Lung (tissue), 12 donors: ENCODE measurements around the gene MBL2. TPM values are rescaled to one million over a fixed set of nuclear protein-coding genes. Genes with fewer than 3 reads are reported as not detected.

ENCODE experiments used
- ATAC-seq: fragments of 200-7000 bp; cut with Tn5 transposase; one replicate; pipeline ENCODE4 v1.9.1; 2020; ENCODE audit warnings: moderate number of reproducible peaks; ENCODE audit not compliant: insufficient read depth, low FRiP score
- DNase-seq, 3 donors: peaks; one replicate each; pipeline ENCODE4 v3.0.0-alpha.2; 2013 to 2017
- H3K27ac ChIP-seq, 2 donors: one replicate each; pipeline ENCODE4 v1.5.1; 2013; ENCODE audit warnings: mild to moderate bottlenecking in 2 of 2, moderate library complexity in 2 of 2, control low read depth in 1 of 2, inconsistent platforms in 1 of 2, low read depth in 1 of 2, low read length in 1 of 2
- H3K27me3 ChIP-seq, 3 donors: one replicate each; pipeline ENCODE4 v1.5.1; 2013; ENCODE audit warnings: low read length in 2 of 3; ENCODE audit not compliant: control insufficient read depth in 3 of 3, insufficient read depth in 3 of 3
- H3K36me3 ChIP-seq, 4 donors: one replicate each; pipeline ENCODE4 v1.5.1; 2013; ENCODE audit warnings: low read length in 4 of 4, mild to moderate bottlenecking in 1 of 4, moderate library complexity in 1 of 4; ENCODE audit not compliant: control insufficient read depth in 4 of 4, insufficient read depth in 4 of 4
- H3K4me1 ChIP-seq, 5 donors: one replicate each; pipeline ENCODE4 v1.5.1; 2013; ENCODE audit warnings: low read length in 5 of 5, mild to moderate bottlenecking in 2 of 5, moderate library complexity in 1 of 5; ENCODE audit not compliant: control insufficient read depth in 5 of 5, insufficient read depth in 5 of 5
- H3K4me3 ChIP-seq: one replicate; pipeline ENCODE4 v1.5.1; 2013; ENCODE audit warnings: mild to moderate bottlenecking, control low read depth, moderate library complexity
- H3K9ac ChIP-seq, 2 donors: one replicate each; pipeline ENCODE4 v1.5.1; 2013; ENCODE audit warnings: low read length in 2 of 2, control low read depth in 1 of 2; ENCODE audit not compliant: insufficient read depth in 1 of 2
- H3K9me3 ChIP-seq, 4 donors: one replicate each; pipeline ENCODE4 v1.5.1; 2013; ENCODE audit warnings: low read length in 3 of 4, mild to moderate bottlenecking in 1 of 4, moderate library complexity in 1 of 4; ENCODE audit not compliant: control insufficient read depth in 4 of 4, insufficient read depth in 3 of 4
- CTCF ChIP-seq: IDR thresholded peaks from 2 replicates; pipeline ENCODE4 v1.5.1; 2012; ENCODE audit warnings: mild to moderate bottlenecking; ENCODE audit errors: control extremely low read depth, extremely low read depth
- WGBS, 2 donors: extraction: QIAGEN DNeasy Blood & Tissue Kit; methylation state at CpG; one replicate each; pipeline ENCODE4 v1.1.7; 2013; 5-methylcytosine and 5-hydroxymethylcytosine counted together
- polyA plus RNA-seq, 2 donors: library from polyadenylated mRNA; stranded (reverse); fragments of 200-250 nt; gene quantifications; one replicate each; pipeline ENCODE4 v1.2.1, GENCODE V29; 2013
- total RNA-seq, 2 donors: library from RNA; depleted of rRNA in 1 of 2; stranded (reverse); fragments of >200 nt in 1 of 2; gene quantifications; one replicate each; pipeline ENCODE4 v1.2.1, GENCODE V29; 2014 to 2021
- donor health status: control.
- donor health status: control.
- donor health status: Bipolar disorder and iron deficiency.
- donor health status: healthy.
- donor health status: DM: yes; HTN: yes; CAD: no.

The MBL2 gene
- total and polyA plus RNA-seq, 4 donors, result 0.06 TPM; not detected in 3

- DNase-seq (no peak), ATAC-seq (no peak)
- no peak overlapping the region for H3K9ac ChIP-seq
- H3K4me3 ChIP-seq, result no peak overlapping the region
- WGBS, 2 donors, result 66 to 80% methylated on average over 8 of the region's 8 CpGs
- no peak overlapping the region for H3K27ac ChIP-seq
- no peaks in the 10 kb centered on the region for H3K9me3 ChIP-seq
- H3K36me3 ChIP-seq, result no peaks in the 10 kb centered on the region
- no peak for TF ChIP-seq CTCF
- no peaks in the 10 kb centered on the region for H3K4me1 ChIP-seq
- H3K27me3 ChIP-seq, result no peaks in the 10 kb centered on the region
Observed at GRCh38 chr10:52771534-52772445, 794 bp downstream of the MBL2 start.

- TF ChIP-seq CTCF, result no peak
- Histone ChIP-seq H3K36me3 (no peaks in the 10 kb centered on the region), H3K27me3 (no peaks in the 10 kb centered on the region), H3K9me3 (no peaks in the 10 kb centered on the region), H3K9ac (no peak overlapping the region), H3K27ac (no peak overlapping the region), H3K4me1 (no peaks in the 10 kb centered on the region), H3K4me3 (no peak overlapping the region)
- ATAC-seq (no peak), DNase-seq (no peak)
- 50 to 61% methylated on average over 2 of the region's 2 CpGs for WGBS, 2 donors
Observed at GRCh38 chr10:52770904-52771303, 1.7 kb downstream of the MBL2 start.

- H3K4me3 ChIP-seq, result no peak overlapping the region
- no peaks in the 10 kb centered on the region for H3K9me3 ChIP-seq
- H3K36me3 ChIP-seq, result no peaks in the 10 kb centered on the region
- H3K27me3 ChIP-seq, result no peaks in the 10 kb centered on the region
- H3K27ac ChIP-seq, result no peak overlapping the region
- no peaks in the 10 kb centered on the region for H3K4me1 ChIP-seq
- no peak for TF ChIP-seq CTCF
- H3K9ac ChIP-seq, result no peak overlapping the region
- DNase-seq, result no peak
- WGBS, 2 donors, result 90 to 95% methylated on average over 2 of the region's 2 CpGs
- ATAC-seq, result no peak
Observed at GRCh38 chr10:52769966-52770365, 2.6 kb downstream of the MBL2 start.
